Fibroblast of lung (primary cell): ENCODE data around the gene SPINT2. TPM values are rescaled to one million over a fixed set of nuclear protein-coding genes. Genes with fewer than 3 reads are reported as not detected.

Experiments used
- DNase-seq, 2 donors: peaks; one replicate each; pipeline versions ENCODE4 v3.0.0 to v3.0.0-alpha.2; 2010; ENCODE audit warnings: low read depth in 2 of 2
- H2AFZ ChIP-seq: 2 replicates; pipeline ENCODE4 v1.5.1; 2012; ENCODE audit warnings: low read length, control low read depth, inconsistent platforms
- H3K27ac ChIP-seq: 2 replicates; pipeline ENCODE4 v1.5.1; 2011; ENCODE audit warnings: low read length, control low read depth; ENCODE audit not compliant: insufficient read depth
- H3K27me3 ChIP-seq: 2 replicates; pipeline ENCODE4 v1.5.1; 2011; ENCODE audit warnings: mild to moderate bottlenecking, low read length; ENCODE audit not compliant: control insufficient read depth, insufficient read depth
- H3K36me3 ChIP-seq: 2 replicates; pipeline ENCODE4 v1.5.1; 2011; ENCODE audit warnings: low read length; ENCODE audit not compliant: control insufficient read depth, insufficient read depth
- H3K4me1 ChIP-seq: 2 replicates; pipeline ENCODE4 v1.5.1; 2011; ENCODE audit warnings: low read length; ENCODE audit not compliant: control insufficient read depth, insufficient read depth; ENCODE audit errors: extremely low read depth
- H3K4me2 ChIP-seq: 2 replicates; pipeline ENCODE4 v1.5.1; 2011; ENCODE audit warnings: low read length, control low read depth; ENCODE audit not compliant: insufficient read depth; ENCODE audit errors: extremely low read depth
- H3K4me3 ChIP-seq, 4 experiments: fragments of 200-600 bp in 1 of 4; sonication (generic) in 1 of 4; replicated peaks in 1 of 4; 2 replicates each; pipeline ENCODE4 v1.5.1; 2011 to 2016; ENCODE audit warnings: low read length in 4 of 4, low read depth in 3 of 4, mild to moderate bottlenecking in 3 of 4, control low read depth in 2 of 4, inconsistent platforms in 1 of 4, mixed read lengths in 1 of 4; ENCODE audit not compliant: insufficient read depth in 1 of 4; ENCODE audit errors: control extremely low read depth in 1 of 4
- H3K79me2 ChIP-seq: 2 replicates; pipeline ENCODE4 v1.5.1; 2012; ENCODE audit warnings: mild to moderate bottlenecking, low read length, inconsistent platforms; ENCODE audit not compliant: control insufficient read depth, insufficient read depth
- H3K9ac ChIP-seq: 2 replicates; pipeline ENCODE4 v1.5.1; 2011; ENCODE audit warnings: mild to moderate bottlenecking, low read length, control low read depth; ENCODE audit not compliant: insufficient read depth
- H3K9me3 ChIP-seq: 2 replicates; pipeline ENCODE4 v1.5.1; 2012; ENCODE audit warnings: low read depth, low read length; ENCODE audit not compliant: control insufficient read depth, insufficient read depth
- H4K20me1 ChIP-seq: 2 replicates; pipeline ENCODE4 v1.5.1; 2011; ENCODE audit warnings: low read length; ENCODE audit not compliant: control insufficient read depth, insufficient read depth; ENCODE audit errors: extremely low read depth
- EZH2 ChIP-seq: IDR thresholded peaks from 2 replicates; pipeline ENCODE4 v1.5.1; 2012; ENCODE audit warnings: low read length, control low read depth, mild to moderate bottlenecking; ENCODE audit errors: missing control alignments
- polyA plus RNA-seq, 2 donors: library from polyadenylated mRNA; depleted of rRNA in 1 of 2; stranded (reverse) in 1 of 2; unstranded in 1 of 2; fragments of >200 nt; gene quantifications; 2 replicates each; pipeline ENCODE4 v1.2.1, GENCODE V29; 2011 to 2012; ENCODE audit warnings: missing spikeins in 1 of 2
- total RNA-seq: library from RNA; depleted of rRNA; stranded (reverse); fragments of >200 nt; gene quantifications from 2 replicates; pipeline ENCODE4 v1.2.1, GENCODE V29; 2014
- TF ChIP-seq, protein P1 (sequence below), 2 donors: IDR thresholded peaks in 1 of 2; conservative IDR thresholded peaks in 1 of 2; 1 replicate in 1 of 2; 2 replicates in 1 of 2; pipeline ENCODE4 v1.5.1; 2011 to 2012; ENCODE audit warnings: low read length in 2 of 2, control low read depth in 1 of 2, inconsistent platforms in 1 of 2, low read depth in 1 of 2, mild to moderate bottlenecking in 1 of 2

Gene SPINT2
- total and polyA plus RNA-seq, 2 donors (not counting 1 experiment from before 2014, with no cell fraction given) = 4.5 to 4.6 TPM

DNA sequence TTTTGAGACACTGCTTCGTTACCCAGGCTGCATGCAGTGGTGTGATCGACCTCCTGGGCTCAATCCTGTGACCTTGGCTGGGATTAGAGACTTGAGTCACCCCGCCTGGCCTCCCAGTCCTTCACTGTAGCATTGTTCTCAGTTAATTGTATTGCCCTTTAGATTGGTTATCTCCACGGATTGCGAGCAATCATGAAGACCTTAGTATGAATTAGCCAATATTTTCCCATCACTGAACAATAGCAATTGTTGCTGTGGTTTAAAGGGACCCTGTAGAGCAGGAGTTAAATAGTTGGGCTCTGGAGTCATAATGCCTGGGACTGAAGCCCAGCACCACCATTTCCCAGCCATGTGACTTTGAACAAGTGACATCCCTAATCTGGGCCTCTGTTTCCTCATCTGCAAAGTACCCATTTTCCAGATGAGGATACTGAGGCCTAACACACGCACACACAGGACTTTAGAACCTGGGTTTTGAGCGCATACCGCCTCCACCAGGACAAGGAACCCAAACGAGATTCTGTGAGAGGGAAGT is 16.6 kb upstream of the SPINT2 start:
- H3K27ac ChIP-seq = no peak overlapping the region

DNA sequence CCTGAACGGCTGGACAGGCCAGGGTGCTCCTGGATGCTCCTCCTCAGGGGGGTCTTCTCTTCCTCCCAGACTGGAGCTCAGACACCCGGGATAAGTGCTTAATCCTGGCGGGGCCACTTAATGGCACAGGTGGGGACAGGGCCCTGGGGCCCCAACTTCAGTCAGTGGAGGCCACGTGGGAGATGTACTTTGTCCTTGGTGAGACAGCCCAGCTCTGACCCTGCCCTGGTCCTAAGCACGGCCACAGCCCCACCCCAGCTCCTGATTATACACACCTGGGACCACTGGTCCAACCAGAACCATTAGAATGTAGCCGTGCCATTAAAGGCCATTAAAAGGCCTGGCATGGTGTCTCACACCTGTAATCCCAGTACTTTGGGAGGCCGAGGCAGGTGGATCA is 16.0 kb upstream of the SPINT2 start:
- TF ChIP-seq, protein P1, sequence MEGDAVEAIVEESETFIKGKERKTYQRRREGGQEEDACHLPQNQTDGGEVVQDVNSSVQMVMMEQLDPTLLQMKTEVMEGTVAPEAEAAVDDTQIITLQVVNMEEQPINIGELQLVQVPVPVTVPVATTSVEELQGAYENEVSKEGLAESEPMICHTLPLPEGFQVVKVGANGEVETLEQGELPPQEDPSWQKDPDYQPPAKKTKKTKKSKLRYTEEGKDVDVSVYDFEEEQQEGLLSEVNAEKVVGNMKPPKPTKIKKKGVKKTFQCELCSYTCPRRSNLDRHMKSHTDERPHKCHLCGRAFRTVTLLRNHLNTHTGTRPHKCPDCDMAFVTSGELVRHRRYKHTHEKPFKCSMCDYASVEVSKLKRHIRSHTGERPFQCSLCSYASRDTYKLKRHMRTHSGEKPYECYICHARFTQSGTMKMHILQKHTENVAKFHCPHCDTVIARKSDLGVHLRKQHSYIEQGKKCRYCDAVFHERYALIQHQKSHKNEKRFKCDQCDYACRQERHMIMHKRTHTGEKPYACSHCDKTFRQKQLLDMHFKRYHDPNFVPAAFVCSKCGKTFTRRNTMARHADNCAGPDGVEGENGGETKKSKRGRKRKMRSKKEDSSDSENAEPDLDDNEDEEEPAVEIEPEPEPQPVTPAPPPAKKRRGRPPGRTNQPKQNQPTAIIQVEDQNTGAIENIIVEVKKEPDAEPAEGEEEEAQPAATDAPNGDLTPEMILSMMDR (conservative IDR thresholded peaks at IDR 0.05 in 1 of 2, IDR thresholded peaks at IDR 0.05 in 1 of 2; ENCODE audit: low read depth in 1 of 2, low read length in 2 of 2) = no peak
- no peak for TF ChIP-seq EZH2
- H2AFZ ChIP-seq = no peak overlapping the region
- H4K20me1 ChIP-seq = no peaks in the 10 kb centered on the region
- H3K9me3 ChIP-seq = no peaks in the 10 kb centered on the region
- no peak overlapping the region for H3K27ac ChIP-seq
- no peaks in the 10 kb centered on the region for H3K36me3 ChIP-seq
- H3K4me2 ChIP-seq = no peak overlapping the region
- DNase-seq = no peak
- no peak overlapping the region for H3K9ac ChIP-seq
- H3K4me1 ChIP-seq = peaks cover 19% of the 10 kb centered on the region
- no peaks in the 10 kb centered on the region for H3K27me3 ChIP-seq
- peaks cover 2% of the 10 kb centered on the region for H3K79me2 ChIP-seq
- H3K4me3 ChIP-seq = no peak overlapping the region

More for the DNA sequence above, 16.6 kb upstream of the SPINT2 start:
- H4K20me1 ChIP-seq = no peaks in the 10 kb centered on the region
- no peak overlapping the region for H3K4me3 ChIP-seq
- H3K9me3 ChIP-seq = no peaks in the 10 kb centered on the region
- no peak overlapping the region for H2AFZ ChIP-seq
- peak in 1 of 2 donors; percentile 63 for DNase-seq
- no peak for TF ChIP-seq EZH2
- TF ChIP-seq, protein P1 (conservative IDR thresholded peaks at IDR 0.05 in 1 of 2, IDR thresholded peaks at IDR 0.05 in 1 of 2; ENCODE audit: low read depth in 1 of 2, low read length in 2 of 2) = no peak
- no peak overlapping the region for H3K9ac ChIP-seq
- peaks cover 19% of the 10 kb centered on the region for H3K4me1 ChIP-seq
- peaks cover 1% of the 10 kb centered on the region for H3K79me2 ChIP-seq
- no peak overlapping the region for H3K4me2 ChIP-seq
- H3K36me3 ChIP-seq = no peaks in the 10 kb centered on the region
- H3K27me3 ChIP-seq = no peaks in the 10 kb centered on the region

DNA sequence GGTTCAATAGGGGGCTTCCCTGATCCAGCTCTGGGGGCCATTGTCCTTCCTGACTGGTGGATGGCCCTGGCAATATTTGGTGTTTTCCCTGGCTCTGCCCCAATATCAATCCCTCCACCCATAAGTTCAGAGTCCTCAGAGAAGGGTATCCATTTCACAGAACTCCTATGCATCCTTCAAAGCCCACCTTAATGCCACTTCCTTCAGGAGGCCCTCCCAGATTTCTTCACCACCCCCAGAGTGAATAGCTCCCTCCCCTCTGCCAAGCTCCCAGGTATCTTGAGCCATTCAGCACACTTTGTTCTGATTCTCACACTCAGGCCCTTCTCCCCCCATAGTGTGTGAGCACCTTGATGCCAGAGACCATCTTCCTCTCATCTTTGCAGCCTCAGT is 13.9 kb upstream of the SPINT2 start:
- Histone ChIP-seq H3K9me3 (no peaks in the 10 kb centered on the region), H3K27ac (peak overlapping the region; percentile 14), H3K9ac (no peak overlapping the region), H2AFZ (no peak overlapping the region), H3K4me3 (no peak overlapping the region), H3K79me2 (peaks cover 17% of the 10 kb centered on the region), H3K4me2 (no peak overlapping the region), H4K20me1 (no peaks in the 10 kb centered on the region), H3K4me1 (peaks cover 24% of the 10 kb centered on the region), H3K27me3 (no peaks in the 10 kb centered on the region), H3K36me3 (no peaks in the 10 kb centered on the region)
- no peak for DNase-seq
- no peak for TF ChIP-seq EZH2
- TF ChIP-seq, protein P1 (conservative IDR thresholded peaks at IDR 0.05 in 1 of 2, IDR thresholded peaks at IDR 0.05 in 1 of 2; ENCODE audit: low read depth in 1 of 2, low read length in 2 of 2) = no peak
